ENCODE results near the gene LYRM1.

DNA sequence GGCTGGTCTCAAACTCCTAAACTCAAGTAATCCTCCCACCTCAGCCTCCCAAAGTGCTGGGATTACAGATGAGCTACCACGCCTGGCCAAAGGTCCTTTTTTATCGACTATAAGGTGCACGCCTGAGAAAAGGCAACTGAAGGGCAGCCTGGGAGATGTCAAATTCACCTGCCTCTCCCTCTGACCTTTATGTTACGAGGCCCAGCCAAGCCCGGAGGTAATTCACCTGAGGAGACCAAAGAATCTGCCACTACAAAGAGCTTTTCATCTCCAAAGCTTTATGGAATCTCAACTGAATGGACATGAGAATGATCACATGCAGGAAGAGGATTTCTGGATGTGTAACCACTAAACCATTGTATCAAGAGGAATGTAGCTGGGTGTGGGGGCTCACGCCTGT is 37.2 kb downstream of the LYRM1 start:
- TF ChIP-seq CBX5 (IDR thresholded peaks at IDR 0.05; ENCODE audit: low read depth) (no peak), NR2F1 (conservative IDR thresholded peaks at IDR 0.05) (no peak), BRCA1 (IDR thresholded peaks at IDR 0.05; ENCODE audit: low read depth, low read length) (no peak), EZH2 (IDR thresholded peaks at IDR 0.05; ENCODE audit: borderline replicate concordance, control insufficient read depth, low read depth, low read length) (no peak), POLR2AphosphoS5 (IDR thresholded peaks at IDR 0.05; ENCODE audit: low read length) (no peak), RAD51 (IDR thresholded peaks at IDR 0.05) (no peak), SIN3A (IDR thresholded peaks at IDR 0.05; ENCODE audit: low read depth, low read length) (no peak)
- TF ChIP-seq, protein P1, sequence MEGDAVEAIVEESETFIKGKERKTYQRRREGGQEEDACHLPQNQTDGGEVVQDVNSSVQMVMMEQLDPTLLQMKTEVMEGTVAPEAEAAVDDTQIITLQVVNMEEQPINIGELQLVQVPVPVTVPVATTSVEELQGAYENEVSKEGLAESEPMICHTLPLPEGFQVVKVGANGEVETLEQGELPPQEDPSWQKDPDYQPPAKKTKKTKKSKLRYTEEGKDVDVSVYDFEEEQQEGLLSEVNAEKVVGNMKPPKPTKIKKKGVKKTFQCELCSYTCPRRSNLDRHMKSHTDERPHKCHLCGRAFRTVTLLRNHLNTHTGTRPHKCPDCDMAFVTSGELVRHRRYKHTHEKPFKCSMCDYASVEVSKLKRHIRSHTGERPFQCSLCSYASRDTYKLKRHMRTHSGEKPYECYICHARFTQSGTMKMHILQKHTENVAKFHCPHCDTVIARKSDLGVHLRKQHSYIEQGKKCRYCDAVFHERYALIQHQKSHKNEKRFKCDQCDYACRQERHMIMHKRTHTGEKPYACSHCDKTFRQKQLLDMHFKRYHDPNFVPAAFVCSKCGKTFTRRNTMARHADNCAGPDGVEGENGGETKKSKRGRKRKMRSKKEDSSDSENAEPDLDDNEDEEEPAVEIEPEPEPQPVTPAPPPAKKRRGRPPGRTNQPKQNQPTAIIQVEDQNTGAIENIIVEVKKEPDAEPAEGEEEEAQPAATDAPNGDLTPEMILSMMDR (IDR thresholded peaks at IDR 0.05 in 2 of 3, conservative IDR thresholded peaks at IDR 0.05 in 1 of 3; ENCODE audit: control insufficient read depth in 2 of 3, extremely low read depth in 1 of 3, insufficient read depth in 1 of 3, low read depth in 3 of 3, low read length in 3 of 3): no peak
- TF ChIP-seq, protein P2, sequence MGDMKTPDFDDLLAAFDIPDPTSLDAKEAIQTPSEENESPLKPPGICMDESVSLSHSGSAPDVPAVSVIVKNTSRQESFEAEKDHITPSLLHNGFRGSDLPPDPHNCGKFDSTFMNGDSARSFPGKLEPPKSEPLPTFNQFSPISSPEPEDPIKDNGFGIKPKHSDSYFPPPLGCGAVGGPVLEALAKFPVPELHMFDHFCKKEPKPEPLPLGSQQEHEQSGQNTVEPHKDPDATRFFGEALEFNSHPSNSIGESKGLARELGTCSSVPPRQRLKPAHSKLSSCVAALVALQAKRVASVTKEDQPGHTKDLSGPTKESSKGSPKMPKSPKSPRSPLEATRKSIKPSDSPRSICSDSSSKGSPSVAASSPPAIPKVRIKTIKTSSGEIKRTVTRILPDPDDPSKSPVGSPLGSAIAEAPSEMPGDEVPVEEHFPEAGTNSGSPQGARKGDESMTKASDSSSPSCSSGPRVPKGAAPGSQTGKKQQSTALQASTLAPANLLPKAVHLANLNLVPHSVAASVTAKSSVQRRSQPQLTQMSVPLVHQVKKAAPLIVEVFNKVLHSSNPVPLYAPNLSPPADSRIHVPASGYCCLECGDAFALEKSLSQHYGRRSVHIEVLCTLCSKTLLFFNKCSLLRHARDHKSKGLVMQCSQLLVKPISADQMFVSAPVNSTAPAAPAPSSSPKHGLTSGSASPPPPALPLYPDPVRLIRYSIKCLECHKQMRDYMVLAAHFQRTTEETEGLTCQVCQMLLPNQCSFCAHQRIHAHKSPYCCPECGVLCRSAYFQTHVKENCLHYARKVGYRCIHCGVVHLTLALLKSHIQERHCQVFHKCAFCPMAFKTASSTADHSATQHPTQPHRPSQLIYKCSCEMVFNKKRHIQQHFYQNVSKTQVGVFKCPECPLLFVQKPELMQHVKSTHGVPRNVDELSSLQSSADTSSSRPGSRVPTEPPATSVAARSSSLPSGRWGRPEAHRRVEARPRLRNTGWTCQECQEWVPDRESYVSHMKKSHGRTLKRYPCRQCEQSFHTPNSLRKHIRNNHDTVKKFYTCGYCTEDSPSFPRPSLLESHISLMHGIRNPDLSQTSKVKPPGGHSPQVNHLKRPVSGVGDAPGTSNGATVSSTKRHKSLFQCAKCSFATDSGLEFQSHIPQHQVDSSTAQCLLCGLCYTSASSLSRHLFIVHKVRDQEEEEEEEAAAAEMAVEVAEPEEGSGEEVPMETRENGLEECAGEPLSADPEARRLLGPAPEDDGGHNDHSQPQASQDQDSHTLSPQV (IDR thresholded peaks at IDR 0.05): no peak
- TF ChIP-seq, protein P3, sequence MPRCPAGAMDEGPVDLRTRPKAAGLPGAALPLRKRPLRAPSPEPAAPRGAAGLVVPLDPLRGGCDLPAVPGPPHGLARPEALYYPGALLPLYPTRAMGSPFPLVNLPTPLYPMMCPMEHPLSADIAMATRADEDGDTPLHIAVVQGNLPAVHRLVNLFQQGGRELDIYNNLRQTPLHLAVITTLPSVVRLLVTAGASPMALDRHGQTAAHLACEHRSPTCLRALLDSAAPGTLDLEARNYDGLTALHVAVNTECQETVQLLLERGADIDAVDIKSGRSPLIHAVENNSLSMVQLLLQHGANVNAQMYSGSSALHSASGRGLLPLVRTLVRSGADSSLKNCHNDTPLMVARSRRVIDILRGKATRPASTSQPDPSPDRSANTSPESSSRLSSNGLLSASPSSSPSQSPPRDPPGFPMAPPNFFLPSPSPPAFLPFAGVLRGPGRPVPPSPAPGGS (IDR thresholded peaks at IDR 0.05; ENCODE audit: borderline replicate concordance, insufficient read depth, low read depth, low read length, poor library complexity, severe bottlenecking): no peak
- TF ChIP-seq, protein P4, sequence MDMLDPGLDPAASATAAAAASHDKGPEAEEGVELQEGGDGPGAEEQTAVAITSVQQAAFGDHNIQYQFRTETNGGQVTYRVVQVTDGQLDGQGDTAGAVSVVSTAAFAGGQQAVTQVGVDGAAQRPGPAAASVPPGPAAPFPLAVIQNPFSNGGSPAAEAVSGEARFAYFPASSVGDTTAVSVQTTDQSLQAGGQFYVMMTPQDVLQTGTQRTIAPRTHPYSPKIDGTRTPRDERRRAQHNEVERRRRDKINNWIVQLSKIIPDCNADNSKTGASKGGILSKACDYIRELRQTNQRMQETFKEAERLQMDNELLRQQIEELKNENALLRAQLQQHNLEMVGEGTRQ (IDR thresholded peaks at IDR 0.05; ENCODE audit: borderline replicate concordance, low read depth, low read length): no peak

Measured in GM12878 (cell line).